GM18868 (cell line): ENCODE data around the gene APOBR.
"Not testable (repeated sequence)": the region's sequence is repeated elsewhere in the genome, so short reads cannot be mapped to it uniquely, and the experiment has no call there.

ENCODE experiments used
- ATAC-seq: cut with Tn5 transposase; IDR thresholded peaks from one replicate; pipeline ENCODE4 v1.9.1; 2021; ENCODE audit warnings: mild to moderate bottlenecking, moderate library complexity; ENCODE audit not compliant: unreplicated experiment

The APOBR gene, protein sequence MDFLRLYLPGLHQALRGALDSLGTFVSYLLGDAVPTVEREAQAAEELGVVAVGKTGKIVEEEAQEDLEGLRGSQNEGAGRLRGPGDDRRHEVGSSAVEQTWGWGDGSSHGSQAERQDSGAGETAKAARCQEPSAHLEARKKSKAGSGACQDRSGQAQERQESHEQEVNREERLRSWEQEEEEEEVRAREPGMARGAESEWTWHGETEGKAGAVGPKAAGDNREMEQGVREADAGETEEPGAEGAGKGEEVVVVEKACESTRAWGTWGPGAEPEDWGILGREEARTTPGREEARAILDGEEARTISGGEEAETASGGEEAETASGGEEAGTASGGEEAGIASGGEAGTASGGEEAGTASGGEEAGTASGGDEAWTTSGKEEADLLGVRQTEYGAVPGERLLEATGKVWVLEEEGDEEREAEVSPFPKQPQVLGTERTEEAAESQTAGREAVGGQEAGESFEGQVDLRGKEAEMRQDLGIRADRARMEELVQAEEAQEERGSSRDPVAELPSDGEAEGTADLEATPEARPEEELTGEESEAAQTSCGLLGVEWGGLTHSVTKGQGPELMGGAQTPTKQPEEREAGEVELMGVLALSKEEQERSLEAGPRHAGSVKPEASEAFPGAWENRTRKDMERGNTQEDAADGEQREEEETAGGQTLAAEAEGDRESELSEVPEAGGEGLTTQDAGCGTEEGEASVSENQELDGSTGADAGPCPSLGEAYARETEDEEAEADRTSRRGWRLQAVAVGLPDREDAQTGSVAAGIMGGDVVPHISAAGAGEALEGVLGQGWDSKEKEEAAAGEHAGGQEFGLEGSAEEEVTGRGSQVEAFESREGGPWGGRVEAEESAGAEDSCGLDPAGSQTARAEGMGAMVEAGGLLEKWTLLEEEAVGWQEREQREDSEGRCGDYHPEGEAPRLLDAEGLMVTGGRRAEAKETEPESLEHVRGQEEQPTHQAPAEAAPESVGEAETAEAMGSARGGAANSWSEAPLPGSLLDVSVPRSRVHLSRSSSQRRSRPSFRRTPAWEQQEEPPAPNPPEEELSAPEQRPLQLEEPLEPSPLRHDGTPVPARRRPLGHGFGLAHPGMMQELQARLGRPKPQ

DNA sequence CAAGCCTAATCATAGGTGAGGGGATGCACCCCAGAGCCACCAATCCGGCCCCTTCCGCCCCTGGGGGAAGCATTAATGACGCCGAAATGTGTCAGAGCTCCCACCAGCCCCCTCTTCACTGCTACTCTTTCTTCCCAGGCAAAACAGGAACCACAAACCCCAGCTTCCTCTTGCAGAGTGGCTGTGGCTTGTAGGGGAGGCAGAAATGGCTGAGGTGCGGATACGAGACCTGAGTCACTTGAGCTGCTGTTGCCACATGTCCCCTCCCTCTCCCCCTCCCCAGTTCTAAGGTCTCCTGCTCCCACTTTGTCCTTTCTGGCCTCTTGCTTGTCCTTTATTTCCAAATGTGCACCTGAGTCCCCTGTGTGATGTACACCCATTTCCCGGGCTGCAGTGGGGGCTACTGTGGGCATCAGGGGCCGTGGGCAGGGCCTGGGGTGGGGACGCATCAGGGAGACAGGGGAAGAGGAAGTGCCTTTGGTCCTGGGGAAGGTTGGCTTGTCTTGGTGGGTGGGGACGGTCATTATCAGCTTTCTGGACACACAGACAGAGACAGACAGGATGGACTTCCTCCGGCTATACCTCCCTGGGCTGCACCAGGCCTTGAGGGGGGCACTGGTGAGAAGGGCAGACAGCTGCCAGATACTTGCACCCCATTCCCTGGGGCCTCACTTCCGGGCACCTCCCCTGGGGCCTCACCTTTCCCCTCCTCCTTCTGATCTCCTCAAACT lies at the start of gene APOBR:
Gene APOBR (plus strand): TSS at position 523 of the 731 bp plus-strand sequence. CDS start 39 bp downstream, at position 562.
- ATAC-seq, result peak; percentile 61

DNA sequence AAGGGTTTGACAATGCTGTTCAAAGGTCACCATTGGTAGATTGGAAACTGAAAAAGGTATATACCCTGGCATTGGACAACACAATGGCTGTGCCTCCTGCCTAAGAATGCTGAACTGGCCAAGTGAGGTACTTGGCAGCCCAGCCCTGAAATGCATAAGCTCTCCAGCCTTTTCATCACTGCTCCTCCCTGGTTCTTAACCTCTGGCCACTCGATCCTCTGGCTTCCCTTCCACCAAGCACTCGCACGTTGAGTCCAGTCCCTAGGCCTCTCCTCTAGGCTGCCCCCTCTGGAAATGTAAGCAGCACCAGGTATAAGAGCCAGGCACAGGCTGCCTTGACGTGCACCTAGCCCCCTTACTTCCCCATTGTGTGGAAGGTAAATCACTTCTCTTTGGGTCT lies 48.1 kb upstream of the APOBR start:
- ATAC-seq, result not testable (repeated sequence)

DNA sequence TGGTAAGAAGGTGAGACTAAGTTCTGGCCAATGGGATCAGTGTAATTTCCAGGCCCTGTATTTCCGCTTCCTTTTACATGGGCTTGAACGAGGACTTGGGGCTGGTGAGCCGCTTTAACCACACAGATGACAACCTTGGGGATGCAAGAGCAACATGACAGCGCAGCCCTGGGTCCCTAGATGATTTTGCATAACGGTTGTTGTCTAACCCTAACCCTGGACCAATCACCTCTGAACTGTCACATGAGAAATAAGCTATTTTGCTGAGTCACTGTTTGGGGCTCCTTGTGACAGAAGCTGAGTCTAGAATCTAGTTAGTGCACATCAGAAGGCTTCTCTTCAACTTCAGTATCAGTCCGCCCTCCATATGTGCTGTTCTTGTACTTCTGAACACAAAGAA lies 47.4 kb upstream of the APOBR start:
- not testable (repeated sequence) for ATAC-seq

- ATAC-seq, result no peak
Observed at GRCh38 chr16:28473714-28474265, 20.7 kb upstream of the APOBR start.

GRCh38 chr16:28475221-28475620 lies 19.2 kb upstream of the APOBR start:
- ATAC-seq, result no peak

GRCh38 chr16:28477311-28477920 lies 17.0 kb upstream of the APOBR start:
- ATAC-seq, result no peak

DNA sequence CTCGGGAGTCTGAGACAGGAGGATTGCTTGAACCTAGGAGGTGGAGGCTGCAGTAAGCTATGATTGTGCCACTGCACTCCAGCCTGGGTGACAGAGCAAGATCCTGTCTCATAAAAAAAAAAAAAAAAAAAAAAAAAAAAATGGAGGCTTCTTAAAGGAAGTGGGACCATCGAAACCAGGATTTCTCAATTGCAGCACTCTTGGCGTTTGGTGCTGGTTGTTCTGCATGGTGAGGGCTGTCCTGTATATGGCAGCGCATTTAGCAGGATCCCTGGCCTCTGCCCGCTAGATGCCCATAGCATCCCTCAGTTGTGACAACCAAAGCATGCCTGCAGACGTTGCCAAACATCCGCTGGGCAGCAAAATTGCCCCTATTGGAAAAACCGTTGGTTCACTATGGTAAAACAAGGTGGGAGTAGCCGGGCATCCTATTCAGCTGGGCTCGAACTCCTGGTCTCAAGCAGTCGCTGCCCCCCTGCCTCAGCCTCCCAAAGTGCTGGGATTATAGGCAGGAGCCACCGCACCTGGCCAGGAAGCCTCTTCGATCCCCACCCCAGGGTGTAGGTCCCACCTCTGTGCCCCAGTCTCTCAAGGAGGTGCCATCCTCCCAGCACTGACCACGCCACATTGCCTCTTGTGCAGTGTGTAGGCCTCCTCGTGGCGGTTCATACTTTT lies 15.8 kb upstream of the APOBR start:
- no peak for ATAC-seq

- ATAC-seq, result no peak
Observed at GRCh38 chr16:28482026-28482425, 12.4 kb upstream of the APOBR start.

GRCh38 chr16:28483361-28483760 lies 11.1 kb upstream of the APOBR start:
- not testable (repeated sequence) for ATAC-seq

DNA sequence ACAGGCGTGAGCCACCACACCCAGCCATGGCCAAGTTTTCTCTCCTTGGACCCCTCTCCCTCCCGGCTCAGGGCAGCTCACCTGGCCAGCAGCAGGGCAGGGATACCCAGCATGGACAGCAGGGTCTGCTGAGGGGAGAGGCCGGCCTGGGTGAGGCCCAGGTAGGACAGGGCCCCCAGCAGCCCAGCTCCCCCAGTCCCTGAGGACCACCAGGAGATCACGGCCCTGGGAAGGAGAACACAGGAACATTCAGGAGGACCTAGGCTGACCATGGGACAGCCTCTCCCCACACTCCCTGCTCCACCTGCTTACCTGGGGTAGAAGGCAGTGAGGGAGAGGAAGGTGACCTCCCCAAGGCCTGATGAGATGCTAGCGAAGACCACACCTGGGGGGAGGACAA lies 8.2 kb upstream of the APOBR start:
- no peak for ATAC-seq

DNA sequence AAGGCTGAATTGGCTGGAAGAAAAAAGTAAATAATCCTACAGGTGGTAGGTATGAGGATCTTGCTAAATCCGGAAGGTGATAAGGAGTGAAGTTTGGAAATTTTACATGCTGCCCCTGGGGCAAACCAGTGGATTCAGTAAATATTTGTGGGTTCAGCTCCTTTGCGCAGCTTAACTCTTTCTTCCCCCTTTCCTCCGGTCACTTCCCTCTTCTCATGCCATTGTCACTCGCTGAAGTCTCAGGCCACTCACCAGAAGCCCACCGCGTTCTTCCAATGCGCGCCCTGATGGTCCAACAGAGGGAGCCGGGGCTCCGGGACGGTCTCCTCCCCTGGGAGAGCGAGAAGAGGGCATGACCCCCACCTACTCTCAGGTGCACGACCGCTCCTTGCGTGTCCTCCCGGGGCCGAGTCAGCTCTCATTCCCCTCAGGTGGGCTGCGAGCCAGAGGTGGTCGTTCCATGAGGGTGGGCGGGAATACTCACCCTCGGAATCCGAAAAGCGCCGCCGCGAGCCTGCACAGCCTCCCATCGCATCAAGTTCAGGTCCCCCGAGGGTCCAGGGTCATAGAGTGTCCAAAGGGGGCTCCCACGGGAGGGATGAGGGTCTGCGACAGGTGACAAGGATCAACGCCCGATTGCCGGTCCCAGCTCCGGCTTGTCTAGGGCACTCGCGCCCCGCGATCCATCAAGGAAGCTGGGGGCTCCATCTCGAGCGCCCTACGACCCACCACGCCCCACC lies 3.0 kb upstream of the APOBR start:
- ATAC-seq, result no peak

DNA sequence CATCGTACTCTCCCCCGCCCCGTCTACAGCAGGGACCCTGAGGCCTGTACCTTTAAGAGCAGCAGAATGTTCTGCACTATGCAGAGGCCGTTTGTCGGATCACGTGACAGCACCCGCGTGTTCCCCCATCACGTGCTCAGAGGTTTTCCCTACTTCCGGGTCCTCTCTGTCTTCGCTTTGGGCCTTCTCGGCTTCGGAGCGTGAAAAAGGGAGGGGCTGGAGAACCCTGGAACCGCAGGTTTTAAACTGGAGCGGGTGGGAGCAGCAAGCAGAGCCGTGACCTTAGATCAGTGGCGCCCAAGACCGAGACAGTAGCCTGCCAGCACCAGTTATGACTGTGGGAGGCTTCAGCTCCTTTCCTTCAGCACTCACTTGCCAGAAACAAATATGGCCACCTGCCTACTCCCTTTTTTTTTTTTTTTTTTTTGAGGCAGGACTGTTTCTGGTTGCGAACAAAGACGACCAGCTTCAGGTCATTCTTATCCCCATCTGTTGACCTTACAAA lies 2.4 kb upstream of the APOBR start, which contains the start of gene CLN3:
Gene CLN3 (minus strand): TSS at position 105 of the 505 bp plus-strand sequence. CDS start 315 bp downstream, outside the sequence.
- ATAC-seq, result peak; percentile 75

DNA sequence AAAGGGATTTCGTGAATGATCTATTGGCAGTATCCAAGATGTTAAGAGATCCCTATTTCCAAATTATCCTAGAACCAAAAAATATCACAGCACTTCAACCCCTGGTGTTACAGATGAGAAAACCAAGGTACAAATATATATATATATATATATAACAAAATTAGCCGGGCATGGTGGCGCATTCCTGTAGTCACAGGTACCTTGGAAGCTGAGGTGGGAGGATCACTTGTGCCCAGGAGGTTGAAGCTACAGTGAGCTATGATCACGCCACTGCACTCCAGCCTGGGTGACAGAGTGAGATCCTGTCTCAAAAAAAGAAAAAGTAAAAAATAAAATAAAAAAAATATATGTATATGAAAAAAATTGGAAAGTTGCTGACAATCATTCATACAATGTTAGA lies 1.9 kb upstream of the APOBR start:
- no peak for ATAC-seq

GRCh38 chr16:28495098-28495793 lies 803 bp downstream of the APOBR start:
- ATAC-seq, result no peak

DNA sequence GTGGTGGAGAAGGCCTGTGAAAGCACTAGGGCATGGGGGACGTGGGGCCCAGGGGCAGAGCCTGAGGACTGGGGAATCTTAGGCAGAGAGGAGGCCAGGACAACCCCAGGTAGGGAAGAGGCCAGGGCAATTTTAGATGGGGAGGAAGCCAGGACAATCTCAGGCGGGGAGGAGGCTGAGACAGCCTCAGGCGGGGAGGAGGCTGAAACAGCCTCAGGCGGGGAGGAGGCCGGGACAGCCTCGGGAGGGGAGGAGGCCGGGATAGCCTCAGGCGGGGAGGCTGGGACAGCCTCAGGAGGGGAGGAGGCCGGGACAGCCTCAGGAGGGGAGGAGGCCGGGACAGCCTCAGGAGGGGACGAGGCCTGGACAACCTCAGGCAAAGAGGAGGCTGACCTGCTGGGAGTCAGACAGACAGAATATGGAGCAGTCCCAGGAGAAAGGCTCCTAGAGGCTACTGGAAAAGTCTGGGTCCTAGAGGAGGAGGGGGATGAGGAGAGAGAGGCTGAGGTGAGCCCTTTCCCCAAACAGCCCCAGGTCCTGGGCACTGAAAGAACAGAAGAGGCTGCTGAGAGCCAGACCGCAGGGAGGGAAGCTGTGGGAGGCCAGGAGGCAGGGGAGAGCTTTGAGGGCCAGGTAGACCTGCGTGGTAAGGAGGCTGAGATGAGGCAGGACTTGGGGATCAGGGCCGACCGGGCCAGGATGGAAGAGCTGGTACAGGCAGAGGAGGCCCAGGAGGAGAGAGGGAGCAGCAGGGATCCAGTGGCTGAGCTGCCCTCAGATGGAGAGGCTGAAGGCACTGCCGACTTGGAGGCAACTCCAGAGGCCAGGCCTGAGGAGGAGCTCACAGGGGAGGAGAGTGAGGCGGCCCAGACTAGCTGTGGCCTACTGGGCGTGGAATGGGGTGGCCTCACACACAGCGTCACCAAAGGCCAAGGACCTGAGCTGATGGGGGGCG lies 1.6 kb downstream of the APOBR start:
- ATAC-seq, result no peak

GRCh38 chr16:28496844-28497243 lies 2.4 kb downstream of the APOBR start:
- no peak for ATAC-seq

- ATAC-seq, result no peak
Observed at GRCh38 chr16:28497386-28497785, 2.9 kb downstream of the APOBR start.
